ENCODE data around the gene CMIP.
"Not testable (repeated sequence)": the region's sequence is repeated elsewhere in the genome, so short reads cannot be mapped to it uniquely, and the experiment has no call there.

The CMIP gene

DNA sequence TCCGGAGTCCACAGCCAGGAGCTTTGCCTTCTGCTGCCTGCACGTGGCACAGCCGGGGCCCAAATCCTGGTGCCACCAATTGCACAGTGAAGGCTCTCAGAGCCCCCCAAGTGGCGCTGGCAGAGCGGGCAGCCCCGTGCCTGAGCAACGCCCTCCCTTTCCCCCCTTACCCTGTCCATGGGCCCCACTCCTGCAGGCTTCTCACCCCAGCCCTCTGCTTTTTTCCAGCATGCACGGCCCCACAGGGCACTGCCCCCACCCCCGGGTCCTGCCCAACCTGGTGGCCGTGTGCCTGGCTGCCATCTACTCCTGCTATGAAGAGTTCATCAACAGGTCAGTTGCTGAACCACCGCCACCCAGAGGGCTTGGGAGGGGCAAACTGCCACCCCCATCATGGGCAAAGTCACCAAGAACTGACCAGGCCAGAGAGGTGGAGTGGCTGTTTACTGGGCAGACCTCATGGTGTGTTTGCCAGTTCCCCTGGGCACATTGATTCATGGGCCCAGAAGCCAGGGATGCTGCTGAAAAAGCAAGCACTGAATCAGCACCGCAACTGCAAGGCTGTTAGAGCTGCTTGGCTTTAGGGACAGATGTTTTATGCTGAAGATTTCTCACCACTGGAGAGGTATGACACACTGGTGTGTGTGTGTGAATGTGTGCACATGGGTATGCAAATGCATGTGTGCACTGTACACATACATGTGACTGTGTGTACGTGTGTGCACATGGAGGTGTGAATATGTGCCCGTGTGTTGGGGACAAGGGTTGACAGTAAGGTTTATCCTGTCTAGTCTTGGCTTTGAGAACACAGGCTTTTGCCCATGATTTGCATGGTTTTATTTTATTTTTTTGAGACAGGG is 227.4 kb downstream of the CMIP start:
- DNase-seq = no peak

DNA sequence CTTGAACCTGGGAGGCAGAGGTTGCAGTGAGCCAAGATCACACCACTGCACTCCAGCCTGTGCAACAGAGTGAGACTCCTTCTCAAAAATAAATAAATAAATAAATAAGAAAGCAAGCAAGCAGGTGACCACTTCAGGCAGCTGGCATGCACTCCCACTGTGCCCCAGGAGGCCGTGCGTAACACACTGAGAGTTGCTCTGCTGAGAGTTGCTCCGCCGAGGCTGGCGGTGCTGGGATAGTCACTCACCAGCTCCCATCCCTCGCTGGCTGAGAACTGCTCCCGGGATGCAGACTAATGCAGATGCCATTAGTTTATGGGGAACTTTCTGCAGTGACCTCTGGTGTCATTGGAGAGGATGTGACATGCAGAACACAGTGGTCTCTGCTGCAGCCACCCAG is 228.8 kb downstream of the CMIP start:
- no peak for DNase-seq

DNA sequence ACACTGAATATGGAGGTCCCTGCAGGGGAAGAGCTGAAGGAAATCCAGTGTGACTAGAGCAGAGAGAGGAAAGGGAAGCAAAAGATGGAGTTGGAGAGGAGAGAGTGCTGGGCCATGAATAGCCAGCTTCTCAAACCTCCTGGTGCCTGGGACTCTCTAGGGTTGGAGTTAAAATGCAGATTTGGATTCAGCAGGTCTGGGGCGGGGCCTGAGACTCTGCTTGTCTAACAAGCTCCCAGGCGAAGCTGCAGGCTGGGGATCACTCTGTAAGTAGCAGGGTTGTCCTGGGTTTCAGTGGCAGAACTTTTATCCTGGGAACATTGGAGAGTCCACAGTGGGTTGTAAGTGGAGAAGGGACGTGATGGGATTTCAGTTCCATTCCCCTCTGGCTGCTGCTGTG is 231.1 kb downstream of the CMIP start:
- DNase-seq = no peak

DNA sequence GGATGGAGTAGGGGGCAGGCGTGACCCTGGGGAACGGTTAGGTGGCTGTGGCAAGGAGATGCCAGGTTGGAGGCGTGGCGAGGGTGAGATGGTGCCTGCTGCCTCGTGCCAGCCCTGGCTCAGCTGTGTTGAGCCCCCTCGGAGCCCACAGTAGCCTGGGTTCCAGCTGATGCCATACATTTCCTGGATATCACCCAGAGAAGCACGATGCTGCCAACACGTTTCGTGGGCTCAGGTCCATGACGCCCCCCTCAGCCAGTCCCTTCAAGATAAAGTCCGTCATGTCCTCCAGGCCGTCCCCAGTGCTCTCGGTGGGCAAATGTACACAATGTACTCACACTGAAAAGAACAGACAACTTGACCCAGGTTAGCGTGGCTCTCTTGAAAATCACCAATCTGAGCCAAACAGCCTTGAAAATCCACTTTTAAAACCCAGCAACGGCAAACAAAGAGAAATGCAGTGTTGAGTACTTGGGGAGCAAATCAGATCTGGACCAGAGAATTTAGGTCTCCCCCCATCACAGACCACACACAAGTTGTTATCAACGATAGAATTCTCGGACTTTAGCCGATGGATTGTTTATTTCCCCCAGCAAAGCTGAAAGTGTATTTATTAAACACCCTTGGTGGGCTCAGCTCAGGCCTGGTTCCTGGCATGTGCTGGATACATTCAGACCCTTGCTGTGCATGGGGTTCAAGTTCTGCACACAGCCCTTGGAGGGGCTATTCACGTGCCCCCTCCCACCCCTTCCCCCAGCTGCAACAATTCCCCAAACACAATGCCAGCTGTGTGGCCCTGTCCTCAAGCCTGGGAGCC is 231.7 kb downstream of the CMIP start:
- no peak for DNase-seq

DNA sequence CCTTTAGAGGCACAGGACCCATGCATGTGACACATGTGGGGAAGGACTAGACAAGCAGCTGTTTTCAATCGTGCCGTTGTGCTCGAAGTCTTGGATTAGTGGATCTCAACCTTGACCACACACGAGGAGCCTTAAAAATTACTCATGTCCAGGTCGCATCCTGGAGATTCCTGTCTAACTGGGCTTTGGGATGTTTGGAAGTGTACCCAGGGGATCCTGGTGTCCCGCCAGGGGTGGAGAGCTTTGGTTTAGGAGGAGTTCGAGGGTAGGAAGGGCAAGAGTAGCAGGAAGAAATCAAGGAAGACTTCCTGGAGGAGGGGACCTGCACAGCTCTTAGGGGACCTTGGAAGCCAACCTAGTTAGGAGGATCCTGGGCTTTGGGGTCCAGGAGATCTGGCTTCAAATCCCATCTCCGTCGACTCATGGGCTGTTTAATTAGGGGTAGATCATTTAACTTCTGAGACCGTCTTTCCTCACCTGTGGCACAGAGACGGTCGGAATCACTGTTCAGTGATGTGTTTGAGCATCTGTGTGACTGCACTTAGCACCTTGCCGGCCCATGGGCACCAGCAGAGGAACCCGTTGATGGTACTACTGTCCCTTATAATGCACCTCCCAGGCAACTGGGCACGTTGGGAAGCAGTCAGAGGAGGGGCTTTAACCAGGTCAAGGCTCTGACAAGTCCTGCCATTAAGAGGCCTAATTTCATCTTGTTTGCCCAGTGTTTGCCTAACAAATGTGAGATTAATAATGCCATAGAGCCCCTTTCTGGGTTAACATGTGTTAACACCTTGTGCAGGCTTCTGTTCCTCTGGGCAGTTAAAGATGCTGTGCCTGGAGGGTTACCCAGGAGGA is 232.5 kb downstream of the CMIP start:
- DNase-seq = no peak

DNA sequence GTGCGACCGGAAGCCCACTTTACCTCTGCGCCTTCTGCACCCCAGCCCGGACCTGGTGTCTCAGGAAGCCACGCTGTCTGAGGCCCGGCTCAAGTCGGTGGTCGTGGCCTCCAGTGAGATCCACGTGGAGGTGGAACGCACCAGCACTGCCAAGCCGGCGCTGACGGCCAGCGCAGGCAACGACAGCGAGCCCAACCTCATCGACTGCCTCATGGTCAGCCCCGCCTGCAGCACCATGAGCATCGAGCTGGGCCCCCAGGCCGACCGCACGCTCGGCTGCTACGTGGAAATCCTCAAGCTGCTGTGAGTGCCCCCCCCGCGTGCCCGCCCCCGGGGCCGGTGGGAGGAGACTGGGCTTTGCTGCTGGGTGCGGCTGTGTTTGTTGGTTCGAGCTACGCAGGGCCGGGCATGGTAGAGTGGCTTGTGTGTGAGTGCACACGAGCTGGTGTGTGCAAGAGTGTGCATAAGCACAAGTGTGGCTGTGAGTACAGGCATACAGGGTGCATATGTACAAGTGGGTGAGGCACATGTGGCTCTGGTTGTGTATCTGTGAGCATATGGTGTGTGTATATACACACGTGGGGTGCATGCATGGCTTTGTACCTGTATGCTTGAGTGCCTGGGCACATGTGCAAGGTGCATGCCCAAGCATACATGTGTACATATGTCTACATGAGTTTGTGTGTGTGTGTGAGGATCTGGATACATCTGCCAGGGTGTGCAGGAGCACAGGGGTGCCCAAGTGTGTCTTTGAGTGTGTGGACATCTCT is 233.9 kb downstream of the CMIP start:
- DNase-seq = no peak

DNA sequence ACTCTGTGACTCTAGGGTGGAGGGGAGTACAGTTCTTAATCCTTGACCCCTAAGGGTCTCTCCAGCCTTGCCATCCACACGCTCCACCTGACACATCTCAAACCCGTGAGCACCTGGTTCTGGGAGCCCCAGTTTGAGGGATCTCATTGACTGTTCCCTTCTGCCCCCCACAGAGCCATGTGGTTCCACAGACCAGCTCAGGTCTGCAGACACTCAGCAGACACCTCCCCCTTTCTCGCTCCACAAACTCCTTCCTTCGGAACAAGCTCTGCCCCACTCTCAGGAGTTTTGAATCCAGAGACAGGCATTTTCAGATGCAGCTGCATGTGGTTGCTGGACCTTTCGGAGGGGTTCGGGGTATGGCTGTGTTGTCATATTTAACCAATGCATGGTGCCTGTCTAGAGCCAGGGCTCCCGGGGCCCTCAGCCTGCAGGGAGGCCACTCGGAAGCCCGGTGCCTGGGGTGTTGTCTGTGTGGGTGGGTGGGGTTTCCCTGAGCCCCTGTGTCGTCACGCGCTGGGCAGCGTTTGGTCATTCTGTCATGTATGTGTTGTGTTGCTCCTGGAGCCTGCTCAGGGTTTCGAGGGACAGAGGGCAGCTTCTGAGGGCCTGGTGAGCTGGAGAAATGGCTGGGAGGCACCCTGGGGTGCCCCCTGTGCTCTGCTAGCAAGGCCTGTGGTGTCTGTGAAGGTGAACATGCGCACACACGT is 235.3 kb downstream of the CMIP start:
- DNase-seq = no peak

DNA sequence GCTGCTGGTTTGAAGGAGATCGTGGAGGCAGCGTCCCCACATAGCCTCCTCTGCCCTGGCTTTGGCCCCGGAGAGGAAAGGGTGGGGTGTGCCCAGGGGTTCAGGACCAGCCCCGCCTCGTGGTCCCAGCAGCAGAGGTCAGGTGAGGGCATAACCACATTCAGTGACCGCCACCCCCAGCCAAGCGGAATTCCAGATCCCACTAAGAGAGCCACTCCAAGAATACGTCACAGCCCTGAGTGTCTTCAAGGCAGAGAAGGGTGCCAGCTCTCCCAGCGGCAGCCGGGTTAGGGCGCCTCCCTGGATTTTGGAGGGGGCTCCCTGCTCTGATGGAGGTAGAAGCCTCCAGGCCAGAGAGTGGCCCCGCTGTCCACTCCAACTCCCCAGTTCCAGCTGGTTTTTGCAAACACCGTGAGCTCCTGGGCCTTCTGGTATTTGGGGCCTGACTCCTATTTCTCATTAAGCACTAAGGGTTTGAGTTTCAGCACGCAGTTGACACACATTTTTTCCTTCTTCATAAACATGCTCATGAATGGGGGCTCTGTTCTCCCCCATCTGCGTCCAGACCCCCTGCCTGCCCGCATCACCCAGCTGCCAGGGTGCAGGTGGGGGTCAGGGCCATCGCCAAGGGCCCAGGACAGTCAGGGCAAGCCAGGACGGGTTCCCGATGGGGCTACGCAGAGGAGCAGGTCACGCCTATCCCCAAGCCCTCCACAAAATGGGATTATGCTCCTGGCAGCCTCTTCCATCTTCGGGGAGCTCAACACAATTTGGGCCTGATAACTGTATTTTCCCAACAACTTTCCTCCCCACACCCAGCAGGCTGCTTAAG is 236.1 kb downstream of the CMIP start:
- DNase-seq = no peak

DNA sequence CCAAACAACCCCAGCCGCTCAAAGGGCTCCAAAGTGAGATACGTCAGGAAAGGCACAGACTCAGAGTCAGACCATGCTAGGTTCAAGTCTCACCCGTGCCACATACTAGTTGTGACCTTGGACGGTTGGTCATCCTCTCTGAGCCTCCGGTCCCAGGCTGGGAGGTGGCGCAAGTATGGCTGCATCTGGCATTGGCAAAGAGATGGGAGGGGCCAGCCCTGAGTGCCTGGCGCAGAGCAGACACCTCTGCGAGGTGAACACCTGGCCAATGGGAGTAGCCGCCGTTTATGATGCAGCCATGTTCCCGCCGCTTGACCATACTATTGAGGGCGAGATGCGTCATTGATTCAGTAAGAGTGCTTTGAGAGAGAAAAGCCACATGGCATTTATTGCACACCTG is 236.7 kb downstream of the CMIP start:
- no peak for DNase-seq

DNA sequence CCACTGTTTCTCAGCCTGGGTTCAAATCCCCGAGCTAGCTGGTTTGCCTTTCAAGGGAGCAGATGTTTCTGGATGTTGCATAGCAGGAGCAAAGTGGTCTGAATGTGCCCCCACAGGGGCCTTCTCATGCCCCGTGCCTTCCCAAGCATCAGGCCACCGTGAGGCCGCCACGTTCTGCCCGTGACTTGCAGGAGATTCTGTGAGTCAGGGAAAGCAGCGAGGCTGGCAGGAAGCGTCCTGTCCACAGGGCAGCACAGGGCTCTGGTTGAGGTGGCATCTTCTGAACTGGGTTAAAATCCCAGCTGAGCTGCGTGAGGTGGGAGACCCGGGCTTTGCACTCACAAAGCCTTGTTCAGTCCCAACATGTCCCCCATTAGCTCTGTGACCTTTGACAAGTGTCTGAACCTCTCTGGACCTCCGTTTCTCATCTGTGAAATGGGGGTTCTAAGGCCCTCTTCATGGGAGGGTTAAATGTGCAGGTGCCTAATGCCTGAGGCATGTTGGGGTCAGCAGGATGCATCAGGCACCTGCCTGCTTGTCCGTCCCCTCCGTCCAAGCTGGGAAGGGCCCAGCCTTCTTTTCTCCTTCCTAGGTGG is 239.7 kb downstream of the CMIP start:
- no peak for DNase-seq

DNA sequence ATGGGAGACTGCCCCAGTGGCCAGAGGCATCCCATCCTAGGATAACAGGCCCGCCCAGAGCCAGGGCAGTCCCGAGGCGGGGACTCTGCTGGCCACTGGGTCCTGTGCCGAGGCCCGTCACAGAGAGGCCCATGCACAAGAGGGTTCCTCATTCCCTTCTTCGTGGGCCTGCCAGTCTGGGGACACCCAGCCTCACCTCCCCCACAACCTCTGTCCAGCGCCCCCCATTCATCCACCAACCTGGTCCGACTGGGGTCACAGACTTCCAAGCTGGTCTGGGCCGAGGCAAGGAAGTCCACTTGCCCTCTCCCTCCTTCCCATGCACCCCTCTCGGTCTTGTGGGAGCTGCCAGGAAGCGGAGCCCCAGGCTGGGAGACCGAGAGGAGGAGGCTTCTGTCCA is 240.3 kb downstream of the CMIP start:
- DNase-seq = no peak

DNA sequence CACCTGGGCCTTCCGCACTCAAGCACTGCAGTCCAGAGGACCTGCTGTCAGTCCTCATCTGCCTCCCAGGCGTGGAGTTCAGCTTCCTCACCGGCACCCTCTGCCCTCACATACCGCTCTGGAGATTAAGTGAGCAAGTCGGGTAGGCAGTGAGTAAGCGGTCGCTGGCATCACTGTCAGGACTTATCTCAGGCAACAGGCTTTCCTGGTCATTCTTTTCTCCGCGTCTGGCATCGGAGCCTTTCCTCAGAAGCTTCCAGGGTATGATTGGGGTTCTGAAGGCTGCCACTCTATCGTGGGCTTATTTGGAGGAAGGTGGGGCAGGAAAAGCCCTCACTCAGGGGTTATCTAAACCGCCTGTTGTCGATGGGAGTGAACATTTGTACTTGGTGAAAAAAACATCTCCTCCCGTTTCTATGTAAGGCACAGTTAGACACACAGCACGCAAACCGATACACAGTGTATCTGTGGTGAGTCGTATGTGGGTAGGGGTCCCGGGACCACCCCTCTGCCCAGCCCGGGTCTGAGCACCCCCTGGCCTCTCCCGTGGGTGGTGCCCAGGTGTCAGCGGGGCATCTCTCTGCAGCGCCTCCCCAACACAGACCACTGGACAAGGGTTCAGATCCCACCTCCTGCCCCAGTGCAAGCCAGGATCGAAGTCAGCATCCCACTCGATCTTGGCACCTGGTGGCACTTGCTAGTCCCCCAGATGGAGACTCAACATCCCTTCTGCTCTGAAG is 242.0 kb downstream of the CMIP start:
- DNase-seq = no peak

DNA sequence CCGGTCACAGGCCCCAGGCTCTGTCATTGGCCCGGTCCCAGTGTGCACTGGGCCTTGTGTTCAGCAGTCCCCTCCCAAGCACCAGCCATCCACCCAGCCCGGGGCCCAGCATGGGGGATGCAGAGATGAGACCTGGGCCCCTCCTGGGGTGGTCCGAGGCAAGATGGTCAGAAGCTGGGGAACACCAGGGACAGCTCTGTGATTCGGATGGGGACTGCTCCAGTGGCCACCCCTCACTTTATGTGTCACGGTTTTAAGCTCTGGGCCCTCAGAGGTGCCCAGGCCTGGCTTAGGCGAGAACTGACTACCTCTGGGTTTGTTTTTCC is 242.5 kb downstream of the CMIP start:
- no peak for DNase-seq

DNA sequence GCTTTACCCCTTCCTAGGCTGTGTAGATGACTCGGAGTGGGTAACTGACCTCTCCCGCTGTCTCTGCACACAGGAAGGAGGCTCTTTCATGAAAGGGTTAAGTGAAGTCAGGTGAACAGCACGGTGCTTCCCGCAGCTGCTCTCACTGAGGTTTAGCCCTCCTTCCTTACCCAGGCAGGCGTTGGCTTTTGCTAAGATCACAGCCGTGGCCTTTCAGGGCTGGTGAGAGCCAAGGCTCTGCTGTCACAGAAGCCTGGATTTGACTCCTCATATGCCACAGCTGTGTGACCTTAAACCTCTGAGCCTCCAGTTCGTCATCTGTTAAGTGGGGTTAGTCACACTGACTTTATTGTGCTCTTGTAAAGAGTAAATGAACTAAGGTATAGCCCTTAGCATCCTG is 243.6 kb downstream of the CMIP start:
- no peak for DNase-seq

DNA sequence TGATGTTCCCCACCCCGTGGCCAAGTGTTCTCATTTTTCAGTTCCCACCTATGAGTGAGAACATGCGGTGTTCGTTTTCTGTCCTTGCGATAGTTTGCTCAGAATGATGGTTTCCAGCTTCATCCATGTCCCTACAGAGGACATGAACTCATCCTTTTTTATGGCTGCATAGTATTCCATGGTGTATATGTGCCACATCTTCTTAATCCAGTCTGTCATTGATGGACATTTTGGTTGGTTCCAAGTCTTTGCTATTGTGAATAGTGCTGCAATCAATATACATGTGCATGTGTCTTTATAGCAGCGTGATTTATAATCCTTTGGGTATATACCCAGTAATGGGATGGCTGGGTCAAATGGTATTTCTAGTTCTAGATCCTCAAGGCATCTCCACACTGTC is 244.2 kb downstream of the CMIP start:
- not testable (repeated sequence) for DNase-seq

DNA sequence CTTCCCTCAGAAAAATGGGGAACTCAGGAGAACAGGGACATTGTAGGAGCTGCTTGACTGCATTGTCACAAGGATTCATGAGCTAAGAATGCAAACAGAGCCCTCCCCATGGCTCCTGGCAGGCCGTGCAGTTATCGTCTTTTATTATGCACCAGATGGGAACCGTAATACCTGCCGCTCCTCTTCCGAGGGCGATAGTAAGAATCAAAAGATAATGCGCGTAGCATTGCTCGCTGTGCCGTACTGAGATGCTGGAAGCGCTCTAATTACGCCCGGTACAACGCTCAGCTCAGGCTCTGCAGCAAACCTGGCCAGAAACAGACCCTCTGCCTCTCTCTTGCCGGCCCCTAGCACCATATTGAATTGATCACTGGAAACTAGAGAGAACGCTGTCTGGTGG is 247.4 kb downstream of the CMIP start:
- no peak for DNase-seq

DNA sequence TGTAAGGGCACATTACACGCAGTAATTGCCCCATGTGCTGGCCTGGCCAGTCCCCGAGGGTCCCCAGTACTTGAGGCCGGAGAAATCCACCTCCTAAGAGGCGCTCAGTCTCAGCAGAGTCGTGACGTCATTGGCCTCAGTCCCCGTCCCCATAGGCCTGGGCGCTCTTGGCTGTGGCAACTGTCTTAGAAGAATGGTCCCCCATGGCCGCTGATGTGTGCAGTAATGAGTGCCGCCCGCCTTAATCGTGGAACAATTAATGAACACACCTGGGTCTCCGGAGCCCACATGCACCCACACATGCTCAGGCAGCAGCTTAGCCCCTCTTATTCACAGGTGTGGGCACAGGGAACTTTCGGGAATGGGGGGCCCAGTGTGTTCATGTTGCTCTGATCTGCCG is 248.0 kb downstream of the CMIP start:
- no peak for DNase-seq

DNA sequence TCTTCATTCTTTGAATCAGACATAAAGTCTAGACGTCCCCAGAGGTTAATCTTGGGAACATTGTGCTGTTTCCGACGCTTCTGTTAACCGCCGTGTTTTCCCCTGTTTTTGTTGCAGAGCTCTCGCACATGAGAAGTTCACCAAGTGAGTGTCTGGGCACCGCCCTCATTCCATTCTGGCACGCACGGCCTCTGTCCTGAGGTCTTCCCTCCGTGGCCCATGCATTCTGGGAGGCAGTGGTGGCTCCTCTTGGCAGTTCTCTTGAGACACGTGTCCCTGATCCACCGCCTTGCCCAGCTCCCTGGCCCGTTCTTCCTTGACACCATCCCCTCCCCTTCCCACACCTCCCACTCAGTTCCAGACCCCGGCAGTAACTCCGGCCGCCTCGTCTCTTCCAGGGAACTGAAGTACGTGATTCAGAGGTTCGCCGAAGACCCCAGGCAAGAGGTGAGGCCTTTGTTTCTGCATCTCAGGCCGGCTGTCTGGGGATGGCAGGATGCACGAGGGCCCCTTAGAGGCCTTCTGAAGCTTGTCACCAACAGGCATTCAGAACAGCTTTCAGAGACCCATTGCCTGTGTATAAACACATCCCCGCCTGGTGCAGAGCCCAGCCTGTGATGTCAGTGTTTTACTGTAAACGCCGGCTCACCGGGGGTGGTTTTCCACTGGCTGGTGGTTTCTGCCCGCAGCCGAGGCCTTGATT is 248.6 kb downstream of the CMIP start:
- DNase-seq = no peak

DNA sequence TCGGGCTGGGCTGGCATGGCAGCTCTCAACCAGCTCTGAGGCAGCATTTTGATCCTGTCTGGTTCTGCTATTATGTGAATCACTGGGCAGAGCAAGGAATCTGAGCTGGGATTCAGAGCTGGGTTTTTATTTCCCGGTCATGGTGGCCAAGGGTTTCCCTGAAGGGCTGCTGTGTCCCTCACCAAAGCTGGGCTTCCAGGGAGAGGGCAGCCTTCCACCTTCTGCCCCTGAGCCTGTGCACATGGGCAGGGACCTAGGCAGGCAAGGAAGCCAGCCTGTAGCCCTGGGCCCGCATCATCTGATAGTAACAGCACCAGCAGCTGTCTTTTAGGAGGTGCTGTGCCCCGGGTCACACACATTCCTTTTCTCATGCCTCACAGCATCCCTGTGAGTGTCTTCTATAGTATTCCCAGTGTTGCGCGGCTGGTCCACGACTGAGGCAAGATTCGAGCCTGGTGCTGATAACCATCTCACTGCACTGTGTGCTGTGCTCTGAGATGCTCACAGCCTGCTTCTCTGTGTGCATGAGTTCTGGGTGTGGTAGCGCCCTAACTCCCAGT is 249.2 kb downstream of the CMIP start:
- no peak for DNase-seq
